Measurements from ENCODE around the gene TICRR.

TICRR gene

GRCh38 chr15:89630974-89631901 lies 56.0 kb downstream of the TICRR start:
- no peak for DNase-seq

- DNase-seq = no peak
Measured at GRCh38 chr15:89631902-89632264, 56.6 kb downstream of the TICRR start.

GRCh38 chr15:89632563-89633430 lies 57.5 kb downstream of the TICRR start:
- no peak for DNase-seq

- DNase-seq = no peak
Measured at GRCh38 chr15:89633585-89633984, 58.3 kb downstream of the TICRR start.

GRCh38 chr15:89640245-89640644 lies 65.0 kb downstream of the TICRR start:
- no peak for DNase-seq

GRCh38 chr15:89641053-89641452 lies 65.8 kb downstream of the TICRR start:
- no peak for DNase-seq

- no peak for DNase-seq
Measured at GRCh38 chr15:89642106-89642505, 66.8 kb downstream of the TICRR start.

GRCh38 chr15:89645680-89646079 lies 70.4 kb downstream of the TICRR start:
- DNase-seq = no peak

- DNase-seq = no peak
Measured at GRCh38 chr15:89646416-89647141, 71.3 kb downstream of the TICRR start.

- peak in 1 of 2 experiments; percentile 35 for DNase-seq
Measured at GRCh38 chr15:89647191-89647851, 72.1 kb downstream of the TICRR start.

- DNase-seq = no peak
Measured at GRCh38 chr15:89648106-89649012, 73.1 kb downstream of the TICRR start.

GRCh38 chr15:89649013-89649625 lies 73.8 kb downstream of the TICRR start:
- DNase-seq = no peak

GRCh38 chr15:89649716-89650115 lies 74.4 kb downstream of the TICRR start:
- no peak for DNase-seq

- no peak for DNase-seq
Measured at GRCh38 chr15:89652131-89652530, 76.9 kb downstream of the TICRR start.

GRCh38 chr15:89652666-89653065 lies 77.4 kb downstream of the TICRR start:
- DNase-seq = no peak

- no peak for DNase-seq
Measured at GRCh38 chr15:89653578-89653977, 78.3 kb downstream of the TICRR start.

- no peak for DNase-seq
Measured at GRCh38 chr15:89654301-89654761, 79.1 kb downstream of the TICRR start.

GRCh38 chr15:89654847-89655805 lies 79.9 kb downstream of the TICRR start, which contains the start of gene KIF7:
Gene KIF7 (minus strand): TSS chr15:89655467. CDS start chr15:89652930, 2,537 bp downstream.
- peak; percentile 33 to 55 for DNase-seq

- DNase-seq = no peak
Measured at GRCh38 chr15:89656116-89656815, 81.0 kb downstream of the TICRR start.
